ENCODE data around the gene C2orf78.

C2orf78 gene

GRCh38 chr2:73822991-73823390 is 39.0 kb downstream of the C2orf78 start:
- no peaks in the 10 kb centered on the region for H3K36me3 Mint-ChIP-seq
- peaks cover 15% of the 10 kb centered on the region for H3K4me1 Mint-ChIP-seq (ENCODE audit: low read depth)
- no peaks in the 10 kb centered on the region for H3K9me3 Mint-ChIP-seq (ENCODE audit: low read depth)
- no peak overlapping the region for H3K4me3 Mint-ChIP-seq
- H3K27me3 Mint-ChIP-seq: peaks cover 2% of the 10 kb centered on the region
- no peak overlapping the region for H3K27ac Mint-ChIP-seq

DNA sequence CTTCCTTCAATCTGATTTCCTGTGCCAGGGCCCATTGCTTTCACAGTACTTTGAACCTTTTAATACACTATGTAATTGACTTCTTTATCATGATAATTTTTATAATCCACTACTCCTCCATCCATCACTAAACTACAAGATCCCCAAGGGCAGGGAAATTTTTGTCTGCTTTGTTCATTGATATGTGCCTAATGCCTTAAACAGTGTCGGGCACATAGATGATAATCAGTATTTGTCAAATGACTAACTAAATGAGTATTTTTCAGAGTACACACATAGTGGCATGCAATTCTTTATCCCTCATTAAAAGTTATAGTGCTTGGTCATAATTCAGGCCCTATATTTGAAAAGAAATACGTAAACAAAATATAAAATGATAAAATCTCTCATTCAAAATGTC is 39.4 kb downstream of the C2orf78 start:
- Mint-ChIP-seq H3K27ac (no peak overlapping the region), H3K36me3 (no peaks in the 10 kb centered on the region), H3K27me3 (peaks cover 2% of the 10 kb centered on the region), H3K9me3 (ENCODE audit: low read depth) (no peaks in the 10 kb centered on the region), H3K4me1 (ENCODE audit: low read depth) (peaks cover 18% of the 10 kb centered on the region), H3K4me3 (no peak overlapping the region)

DNA sequence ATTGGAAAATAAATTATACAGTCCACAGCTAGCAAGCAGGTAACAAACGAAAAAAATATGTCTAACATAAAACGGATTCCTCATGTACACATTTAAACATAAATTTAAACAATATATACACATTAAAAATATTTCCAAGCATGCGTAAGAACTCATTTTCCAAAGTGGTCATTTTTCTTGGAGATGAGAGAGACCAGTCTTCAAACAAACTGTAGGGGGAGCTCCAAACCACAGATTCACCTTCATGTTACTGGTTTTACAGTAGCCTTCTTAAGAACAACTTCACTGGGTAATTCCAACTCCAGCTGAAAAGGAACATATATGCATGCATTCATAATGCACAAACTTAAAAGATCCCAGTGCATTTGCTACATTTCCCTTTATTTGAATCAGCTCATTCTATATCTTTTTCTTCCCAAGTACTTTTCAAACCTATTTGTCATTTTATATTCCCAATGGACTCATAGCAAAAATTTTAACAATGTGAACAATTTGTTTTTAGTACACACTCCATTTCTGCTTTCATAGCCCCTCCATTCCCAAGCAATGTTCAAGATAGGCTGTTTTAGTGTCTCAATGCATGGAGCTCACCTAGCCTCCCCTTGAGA is 40.0 kb downstream of the C2orf78 start:
- Mint-ChIP-seq H3K9me3 (ENCODE audit: low read depth) (no peaks in the 10 kb centered on the region), H3K4me1 (ENCODE audit: low read depth) (peaks cover 22% of the 10 kb centered on the region), H3K27ac (no peak overlapping the region), H3K36me3 (no peaks in the 10 kb centered on the region), H3K4me3 (no peak overlapping the region), H3K27me3 (peaks cover 2% of the 10 kb centered on the region)

GRCh38 chr2:73825408-73825807 is 41.4 kb downstream of the C2orf78 start:
- Mint-ChIP-seq H3K9me3 (ENCODE audit: low read depth) (no peaks in the 10 kb centered on the region), H3K27ac (peak overlapping the region; percentile 52), H3K36me3 (no peaks in the 10 kb centered on the region), H3K4me1 (ENCODE audit: low read depth) (peaks cover 36% of the 10 kb centered on the region), H3K27me3 (peaks cover 2% of the 10 kb centered on the region), H3K4me3 (no peak overlapping the region)

DNA sequence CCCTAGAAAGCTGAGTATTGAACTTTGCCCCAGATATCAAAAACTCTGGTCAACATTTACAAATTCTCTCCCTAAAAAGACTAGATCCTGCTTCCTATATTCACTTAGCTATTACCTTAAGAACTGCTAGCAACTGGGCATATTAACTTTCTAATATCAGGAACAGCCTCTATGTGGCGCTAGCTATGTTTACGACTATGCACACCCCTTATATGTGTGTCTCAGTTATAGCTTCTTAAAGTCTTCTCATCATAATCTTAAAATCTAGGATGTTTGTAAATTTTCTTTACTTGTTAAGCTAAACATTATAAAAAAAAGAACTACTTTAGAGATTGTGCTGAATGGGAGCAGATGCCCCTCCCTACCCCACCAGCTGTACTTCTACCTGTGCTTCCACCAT is 43.0 kb downstream of the C2orf78 start:
- no peaks in the 10 kb centered on the region for H3K27me3 Mint-ChIP-seq
- no peak overlapping the region for H3K27ac Mint-ChIP-seq
- H3K36me3 Mint-ChIP-seq: no peaks in the 10 kb centered on the region
- H3K4me3 Mint-ChIP-seq: peak overlapping the region; percentile 96
- peaks cover 44% of the 10 kb centered on the region for H3K4me1 Mint-ChIP-seq (ENCODE audit: low read depth)
- H3K9me3 Mint-ChIP-seq (ENCODE audit: low read depth): no peaks in the 10 kb centered on the region

- Mint-ChIP-seq H3K4me1 (ENCODE audit: low read depth) (peaks cover 52% of the 10 kb centered on the region), H3K27me3 (no peaks in the 10 kb centered on the region), H3K9me3 (ENCODE audit: low read depth) (no peaks in the 10 kb centered on the region), H3K27ac (peak overlapping the region; percentile 74), H3K36me3 (peaks cover 5% of the 10 kb centered on the region), H3K4me3 (peak overlapping the region; percentile 96)
Observed at GRCh38 chr2:73827660-73828388, 43.8 kb downstream of the C2orf78 start.

- H3K9me3 Mint-ChIP-seq (ENCODE audit: low read depth): no peaks in the 10 kb centered on the region
- H3K4me3 Mint-ChIP-seq: peak overlapping the region; percentile 96
- H3K27ac Mint-ChIP-seq: peak overlapping the region; percentile 98
- peaks cover 55% of the 10 kb centered on the region for H3K4me1 Mint-ChIP-seq (ENCODE audit: low read depth)
- H3K27me3 Mint-ChIP-seq: no peaks in the 10 kb centered on the region
- H3K36me3 Mint-ChIP-seq: peaks cover 6% of the 10 kb centered on the region
Observed at GRCh38 chr2:73828389-73828817, 44.4 kb downstream of the C2orf78 start.

DNA sequence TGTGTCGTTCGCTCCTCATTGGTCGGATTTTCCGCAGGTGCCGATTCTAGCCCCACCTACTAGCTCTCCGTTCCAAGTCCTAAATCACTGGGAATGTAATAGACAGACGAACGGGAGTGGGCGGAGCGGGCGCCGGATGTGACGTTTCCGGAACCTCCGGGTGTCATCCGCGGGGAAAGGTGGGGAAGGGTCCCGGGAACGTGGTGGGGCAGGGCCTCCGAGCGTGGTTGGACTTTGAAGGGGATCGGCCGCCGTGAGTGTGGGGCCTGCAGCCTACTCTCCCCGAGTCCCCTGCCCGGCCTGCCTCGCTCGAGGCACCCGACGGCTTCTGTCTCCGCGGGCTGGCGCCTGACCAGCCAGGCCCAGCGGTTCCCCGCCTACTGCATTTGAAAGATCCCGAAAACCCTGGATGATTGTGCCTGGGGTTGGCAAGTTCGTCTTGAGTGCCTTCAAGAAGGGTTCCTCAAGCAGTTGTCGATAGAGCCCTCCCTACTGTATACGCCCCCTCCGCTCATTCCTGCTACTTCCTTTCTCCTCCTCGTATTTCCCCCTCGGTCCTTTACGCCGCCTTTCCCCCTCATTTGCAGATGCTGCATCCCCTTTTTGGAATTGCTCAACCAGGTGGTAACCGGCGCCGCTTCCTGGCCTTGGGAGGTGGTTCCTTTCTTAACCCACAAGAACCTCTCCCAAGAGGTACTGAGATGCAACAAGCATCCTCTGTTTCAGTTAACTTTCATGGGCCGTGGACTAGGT is 45.0 kb downstream of the C2orf78 start, which contains the start of gene STAMBP:
Gene STAMBP, plus strand, starts transcription at position 144 of the 753 bp plus-strand sequence. CDS start 1,896 bp downstream, outside the sequence.
- Mint-ChIP-seq H3K27ac (peak within 1 kb of the TSS; percentile 98), H3K27me3 (no peaks in the 10 kb centered on the region), H3K4me1 (ENCODE audit: low read depth) (peaks cover 55% of the 10 kb centered on the region), H3K4me3 (peak within 1 kb of the TSS; percentile 96), H3K36me3 (peaks cover 6% of the 10 kb centered on the region), H3K9me3 (ENCODE audit: low read depth) (no peaks in the 10 kb centered on the region)

- peak overlapping the region; percentile 98 for H3K27ac Mint-ChIP-seq
- H3K4me1 Mint-ChIP-seq (ENCODE audit: low read depth): peaks cover 60% of the 10 kb centered on the region
- H3K27me3 Mint-ChIP-seq: no peaks in the 10 kb centered on the region
- no peaks in the 10 kb centered on the region for H3K9me3 Mint-ChIP-seq (ENCODE audit: low read depth)
- H3K4me3 Mint-ChIP-seq: peak overlapping the region; percentile 76
- H3K36me3 Mint-ChIP-seq: peaks cover 6% of the 10 kb centered on the region
Observed at GRCh38 chr2:73830871-73831401, 47.0 kb downstream of the C2orf78 start.

- Mint-ChIP-seq H3K4me3 (no peak overlapping the region), H3K27me3 (no peaks in the 10 kb centered on the region), H3K4me1 (ENCODE audit: low read depth) (peaks cover 55% of the 10 kb centered on the region), H3K9me3 (ENCODE audit: low read depth) (no peaks in the 10 kb centered on the region), H3K27ac (peak overlapping the region; percentile 41), H3K36me3 (peaks cover 6% of the 10 kb centered on the region)
Observed at GRCh38 chr2:73832930-73833329, 48.9 kb downstream of the C2orf78 start.

DNA sequence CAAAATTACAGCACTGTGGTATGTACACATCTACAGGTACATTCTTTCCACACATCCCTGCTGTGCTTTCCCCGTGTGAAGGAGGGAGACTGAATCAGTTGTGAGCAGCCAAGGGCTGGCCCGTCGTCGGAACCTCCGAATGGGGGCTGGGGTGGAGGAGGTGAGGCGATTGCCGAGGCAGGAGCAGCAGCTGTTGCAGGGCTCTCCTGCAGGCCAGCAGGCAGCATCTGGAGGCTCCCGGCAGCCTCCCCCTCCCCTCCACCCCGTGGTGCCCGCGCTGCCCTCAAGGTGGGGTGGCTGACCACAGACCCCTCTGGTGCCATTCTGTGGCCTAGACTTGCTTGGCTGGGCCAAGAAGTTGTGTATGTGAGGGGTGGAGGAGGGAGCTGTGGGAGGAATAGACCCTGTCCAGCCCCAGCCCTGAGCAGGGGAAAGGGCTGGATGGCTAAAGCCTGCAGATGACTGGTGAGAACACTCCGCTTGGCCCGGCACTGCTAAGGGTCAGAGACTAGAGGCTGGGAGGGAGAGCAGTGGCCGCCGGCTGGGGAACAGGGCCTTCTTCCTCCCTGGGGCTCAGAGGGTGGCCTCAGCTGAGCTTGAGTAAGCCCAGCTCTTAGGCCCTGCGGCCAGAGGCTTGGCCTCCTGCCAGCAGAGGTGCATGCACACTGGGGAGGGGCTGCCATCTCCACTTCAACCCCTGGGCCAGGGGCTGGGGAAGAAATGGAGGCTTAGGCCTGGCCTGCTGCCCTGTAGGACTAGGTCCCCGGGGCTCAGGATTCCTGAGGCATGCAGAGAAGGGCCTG is 52.4 kb downstream of the C2orf78 start:
- no peaks in the 10 kb centered on the region for H3K27me3 Mint-ChIP-seq
- peaks cover 33% of the 10 kb centered on the region for H3K4me1 Mint-ChIP-seq (ENCODE audit: low read depth)
- H3K36me3 Mint-ChIP-seq: peaks cover 8% of the 10 kb centered on the region
- H3K4me3 Mint-ChIP-seq: no peak overlapping the region
- no peaks in the 10 kb centered on the region for H3K9me3 Mint-ChIP-seq (ENCODE audit: low read depth)
- no peak overlapping the region for H3K27ac Mint-ChIP-seq

GRCh38 chr2:73837847-73838585 is 54.0 kb downstream of the C2orf78 start:
- peaks cover 24% of the 10 kb centered on the region for H3K4me1 Mint-ChIP-seq (ENCODE audit: low read depth)
- no peaks in the 10 kb centered on the region for H3K9me3 Mint-ChIP-seq (ENCODE audit: low read depth)
- H3K36me3 Mint-ChIP-seq: peaks cover 2% of the 10 kb centered on the region
- no peaks in the 10 kb centered on the region for H3K27me3 Mint-ChIP-seq
- H3K27ac Mint-ChIP-seq: peak overlapping the region; percentile 46
- H3K4me3 Mint-ChIP-seq: no peak overlapping the region

- H3K36me3 Mint-ChIP-seq: peaks cover 2% of the 10 kb centered on the region
- no peak overlapping the region for H3K27ac Mint-ChIP-seq
Observed at GRCh38 chr2:73838889-73839534, 55.0 kb downstream of the C2orf78 start.

More at GRCh38 chr2:73838889-73839534, 55.0 kb downstream of the C2orf78 start:
- no peak overlapping the region for H3K4me3 Mint-ChIP-seq
- H3K9me3 Mint-ChIP-seq (ENCODE audit: low read depth): no peaks in the 10 kb centered on the region
- H3K27me3 Mint-ChIP-seq: no peaks in the 10 kb centered on the region
- peaks cover 22% of the 10 kb centered on the region for H3K4me1 Mint-ChIP-seq (ENCODE audit: low read depth)
